ENCODE results near the gene FNBP1L.

The FNBP1L gene

DNA sequence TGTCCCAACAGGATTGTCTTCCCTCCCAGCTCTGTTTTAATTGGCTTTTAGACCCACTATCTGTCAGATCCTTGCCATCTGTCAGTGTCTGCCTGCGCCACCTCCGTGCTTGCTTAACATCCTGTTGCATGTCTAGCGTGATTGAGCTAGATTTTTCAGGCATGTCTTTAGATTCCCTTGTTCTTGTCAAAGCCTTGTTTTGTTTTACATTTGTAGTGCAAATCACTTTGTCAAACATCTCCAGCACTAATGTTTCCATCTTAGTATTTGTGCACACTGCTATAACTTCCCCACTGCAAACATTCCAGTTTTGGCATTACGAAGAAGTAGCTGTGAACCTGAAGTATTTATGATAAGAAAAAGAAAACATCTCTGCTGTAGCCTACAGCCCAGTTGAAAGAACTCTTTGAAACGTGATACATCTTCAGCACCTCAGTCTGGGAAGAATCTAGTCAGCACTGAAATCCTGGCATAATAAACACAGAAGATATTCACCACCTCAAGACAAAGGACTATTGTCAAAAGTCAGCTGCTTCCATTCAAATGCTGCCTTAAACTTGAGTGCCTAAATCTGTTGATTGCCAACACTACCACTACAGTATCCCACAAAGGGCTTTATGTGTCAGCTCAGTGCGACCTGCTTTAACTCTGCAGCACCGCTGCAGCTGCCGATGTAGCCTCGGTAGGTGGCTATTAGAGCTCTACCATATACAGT, 105.0 kb downstream of the FNBP1L start:
- TF ChIP-seq FOXP2 (optimal IDR thresholded peaks at IDR 0.05; ENCODE audit: borderline replicate concordance, extremely low read depth, extremely low read length, insufficient read depth): peak; percentile 63
- no peak for TF ChIP-seq POLR2AphosphoS5 (IDR thresholded peaks at IDR 0.05; ENCODE audit: low read depth, low read length)
- TF ChIP-seq, protein P1, sequence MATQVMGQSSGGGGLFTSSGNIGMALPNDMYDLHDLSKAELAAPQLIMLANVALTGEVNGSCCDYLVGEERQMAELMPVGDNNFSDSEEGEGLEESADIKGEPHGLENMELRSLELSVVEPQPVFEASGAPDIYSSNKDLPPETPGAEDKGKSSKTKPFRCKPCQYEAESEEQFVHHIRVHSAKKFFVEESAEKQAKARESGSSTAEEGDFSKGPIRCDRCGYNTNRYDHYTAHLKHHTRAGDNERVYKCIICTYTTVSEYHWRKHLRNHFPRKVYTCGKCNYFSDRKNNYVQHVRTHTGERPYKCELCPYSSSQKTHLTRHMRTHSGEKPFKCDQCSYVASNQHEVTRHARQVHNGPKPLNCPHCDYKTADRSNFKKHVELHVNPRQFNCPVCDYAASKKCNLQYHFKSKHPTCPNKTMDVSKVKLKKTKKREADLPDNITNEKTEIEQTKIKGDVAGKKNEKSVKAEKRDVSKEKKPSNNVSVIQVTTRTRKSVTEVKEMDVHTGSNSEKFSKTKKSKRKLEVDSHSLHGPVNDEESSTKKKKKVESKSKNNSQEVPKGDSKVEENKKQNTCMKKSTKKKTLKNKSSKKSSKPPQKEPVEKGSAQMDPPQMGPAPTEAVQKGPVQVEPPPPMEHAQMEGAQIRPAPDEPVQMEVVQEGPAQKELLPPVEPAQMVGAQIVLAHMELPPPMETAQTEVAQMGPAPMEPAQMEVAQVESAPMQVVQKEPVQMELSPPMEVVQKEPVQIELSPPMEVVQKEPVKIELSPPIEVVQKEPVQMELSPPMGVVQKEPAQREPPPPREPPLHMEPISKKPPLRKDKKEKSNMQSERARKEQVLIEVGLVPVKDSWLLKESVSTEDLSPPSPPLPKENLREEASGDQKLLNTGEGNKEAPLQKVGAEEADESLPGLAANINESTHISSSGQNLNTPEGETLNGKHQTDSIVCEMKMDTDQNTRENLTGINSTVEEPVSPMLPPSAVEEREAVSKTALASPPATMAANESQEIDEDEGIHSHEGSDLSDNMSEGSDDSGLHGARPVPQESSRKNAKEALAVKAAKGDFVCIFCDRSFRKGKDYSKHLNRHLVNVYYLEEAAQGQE (IDR thresholded peaks at IDR 0.05; ENCODE audit: insufficient read depth in 1 of 2, low read depth in 2 of 2, low read length in 2 of 2): 0 out of 4 replicates have a peak, but pooled peaks of 1 of the 2 experiments have one; percentile 41
- TF ChIP-seq SIN3A (IDR thresholded peaks at IDR 0.05; ENCODE audit: borderline replicate concordance, insufficient read depth, low read length): peak; percentile 96; the same call in 1 of the 2 replicates
- TF ChIP-seq TAF1 (IDR thresholded peaks at IDR 0.05; ENCODE audit: borderline replicate concordance, insufficient read depth, low read length): no peak

DNA sequence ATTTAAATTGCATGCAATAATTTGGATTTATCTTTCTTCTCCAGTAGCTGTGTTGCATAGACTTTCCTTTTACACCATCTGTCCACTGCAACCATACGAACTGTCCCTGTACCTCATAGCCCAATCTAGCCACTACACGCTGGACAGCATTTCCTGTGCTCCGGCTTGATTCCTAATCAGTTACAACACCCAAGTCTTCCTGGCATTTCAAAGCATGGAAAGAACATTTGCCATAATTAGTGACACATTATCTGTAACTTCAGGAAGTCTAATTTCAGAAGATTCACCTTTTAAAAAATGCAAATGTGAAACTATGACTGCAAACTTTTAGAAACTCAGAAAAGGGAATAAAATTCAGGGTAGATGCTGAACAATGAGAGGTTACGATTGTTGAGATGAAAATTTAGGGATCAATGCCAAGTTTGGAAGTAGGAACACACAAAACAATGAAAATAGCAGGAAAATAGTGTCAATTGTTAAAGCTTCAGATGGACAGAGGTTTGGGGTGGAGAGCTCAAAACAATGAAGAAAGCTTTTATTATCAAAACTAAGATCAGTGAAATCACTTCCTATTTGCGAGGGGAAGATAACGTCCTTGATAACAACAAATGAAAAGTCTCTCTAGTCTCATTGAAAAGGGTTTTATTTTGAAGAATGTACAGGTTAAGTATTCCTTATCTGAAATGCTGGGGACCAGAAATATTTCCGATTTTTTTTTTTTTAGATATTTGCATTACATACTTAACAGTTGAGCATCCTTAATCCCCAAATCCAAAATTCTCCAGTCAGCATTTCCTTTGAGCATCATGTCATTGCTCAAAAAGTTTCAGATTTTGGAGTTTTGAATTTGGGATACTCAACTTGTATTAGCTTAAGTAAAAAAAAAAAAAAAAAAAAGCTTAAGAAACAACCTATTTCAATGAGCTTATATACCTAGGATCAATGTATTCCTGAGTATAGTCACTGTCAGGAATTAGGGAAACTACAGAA, 107.3 kb downstream of the FNBP1L start:
- TF ChIP-seq FOXP2 (optimal IDR thresholded peaks at IDR 0.05; ENCODE audit: borderline replicate concordance, extremely low read depth, extremely low read length, insufficient read depth) (no peak), SIN3A (IDR thresholded peaks at IDR 0.05; ENCODE audit: borderline replicate concordance, insufficient read depth, low read length) (no peak), TAF1 (IDR thresholded peaks at IDR 0.05; ENCODE audit: borderline replicate concordance, insufficient read depth, low read length) (no peak)
- TF ChIP-seq, protein P1 (IDR thresholded peaks at IDR 0.05; ENCODE audit: insufficient read depth in 1 of 2, low read depth in 2 of 2, low read length in 2 of 2): peak; percentile 67 to 86; a peak in 3 of 4 replicates

DNA sequence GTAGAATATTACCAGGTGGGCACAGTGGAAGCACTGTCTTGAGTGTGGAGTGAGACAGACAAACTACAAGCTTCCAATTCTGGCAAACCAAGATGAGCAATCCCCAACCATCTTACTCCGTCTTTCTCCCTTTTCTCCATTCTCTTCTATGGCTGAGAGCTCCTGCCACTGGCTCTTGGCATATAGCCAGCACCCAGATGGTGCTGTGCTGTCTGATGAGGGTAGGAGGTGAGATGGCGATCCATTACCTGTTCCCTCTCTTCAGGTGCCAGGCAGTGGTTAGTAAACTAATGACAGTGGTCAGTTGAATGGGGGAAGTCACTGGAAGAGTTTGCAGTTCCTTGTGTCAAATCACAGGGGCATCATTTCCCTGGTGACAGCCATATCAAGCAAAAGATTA, 108.4 kb downstream of the FNBP1L start:
- TF ChIP-seq FOXP2 (optimal IDR thresholded peaks at IDR 0.05; ENCODE audit: borderline replicate concordance, extremely low read depth, extremely low read length, insufficient read depth): no peak

DNA sequence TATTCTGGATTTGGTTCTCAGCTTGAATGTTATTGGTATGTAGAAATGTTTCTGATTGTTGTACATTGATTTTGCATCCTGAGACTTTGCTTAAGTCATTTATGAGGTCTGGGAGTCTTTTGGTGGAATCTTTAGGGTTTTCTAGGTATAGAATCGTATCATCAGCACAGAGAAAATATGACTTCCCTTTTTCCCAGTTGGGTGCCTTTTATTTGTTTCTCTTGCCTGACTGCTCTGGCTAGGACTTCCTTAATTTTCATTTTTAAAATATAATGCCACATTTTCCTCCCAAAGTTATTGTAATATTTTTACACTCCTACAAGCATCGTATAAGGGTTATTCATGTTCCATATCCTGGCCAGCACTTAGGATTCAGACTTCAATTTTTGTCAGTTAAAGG, 111.1 kb downstream of the FNBP1L start:
- TF ChIP-seq SIN3A (IDR thresholded peaks at IDR 0.05; ENCODE audit: borderline replicate concordance, insufficient read depth, low read length): no peak
- no peak for TF ChIP-seq FOXP2 (optimal IDR thresholded peaks at IDR 0.05; ENCODE audit: borderline replicate concordance, extremely low read depth, extremely low read length, insufficient read depth)
- TF ChIP-seq, protein P1 (IDR thresholded peaks at IDR 0.05; ENCODE audit: insufficient read depth in 1 of 2, low read depth in 2 of 2, low read length in 2 of 2): no peak
- no peak for TF ChIP-seq TAF1 (IDR thresholded peaks at IDR 0.05; ENCODE audit: borderline replicate concordance, insufficient read depth, low read length)
- no peak for TF ChIP-seq POLR2AphosphoS5 (IDR thresholded peaks at IDR 0.05; ENCODE audit: low read depth, low read length)

DNA sequence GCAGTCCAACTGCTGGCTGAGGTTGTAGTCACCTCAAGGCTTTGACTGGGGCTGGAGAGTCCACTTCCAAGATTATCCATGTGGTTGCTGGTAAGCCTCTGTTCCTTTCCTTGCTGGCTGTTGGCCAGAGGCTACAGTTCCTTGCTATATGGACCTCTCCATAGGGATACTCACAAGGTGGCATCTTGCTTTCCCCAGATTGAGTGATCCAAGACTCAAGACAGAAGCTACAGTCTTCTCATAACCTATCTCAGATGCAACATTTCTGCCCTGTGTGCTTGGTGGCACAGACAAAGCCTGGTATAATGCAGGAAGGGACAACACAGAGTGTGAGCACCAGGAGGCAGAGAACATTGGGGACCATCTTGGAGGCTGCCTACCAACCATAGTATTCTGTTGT, 111.8 kb downstream of the FNBP1L start:
- TF ChIP-seq FOXP2 (optimal IDR thresholded peaks at IDR 0.05; ENCODE audit: borderline replicate concordance, extremely low read depth, extremely low read length, insufficient read depth) (no peak), POLR2AphosphoS5 (IDR thresholded peaks at IDR 0.05; ENCODE audit: low read depth, low read length) (peak; percentile 54)
